ENCODE results near the gene OR5AL1. TPM values are rescaled to one million over a fixed set of nuclear protein-coding genes. Genes with fewer than 3 reads are reported as not detected.

Gene OR5AL1
- total and polyA plus RNA-seq, 10 of the 15 experiments (the other 5 are each of a cell fraction or from before 2014, with no cell fraction given), result not detected

GRCh38 chr11:56410801-56411200 lies 1.7 kb upstream of the OR5AL1 start:
- ATAC-seq (no peak), DNase-seq (ENCODE audit: low read depth, low spot score) (no peak), FAIRE-seq (no peak)
- Histone ChIP-seq H4K20me1 (ENCODE audit: control insufficient read depth, insufficient read depth) (no peaks in the 10 kb centered on the region), H3K79me2 (ENCODE audit: control insufficient read depth, insufficient read depth, low read length) (no peaks in the 10 kb centered on the region), H3K4me1 (ENCODE audit: control insufficient read depth, insufficient read depth, low read length) (no peaks in the 10 kb centered on the region), H3K4me3 (no peak overlapping the region), H2AFZ (ENCODE audit: control insufficient read depth, low read depth, low read length) (no peak overlapping the region), H3K9ac (ENCODE audit: control insufficient read depth, insufficient read depth, low read length) (no peak overlapping the region), H3K9me3 (replicated peaks; ENCODE audit: control insufficient read depth, insufficient read depth, low read length) (no peaks in the 10 kb centered on the region), H3K27ac (ENCODE audit: control insufficient read depth, insufficient read depth) (no peak overlapping the region), H3K36me3 (ENCODE audit: control insufficient read depth in 2 of 2, insufficient read depth in 2 of 2, low read length in 1 of 2) (no peaks in the 10 kb centered on the region), H3K4me2 (ENCODE audit: control insufficient read depth, insufficient read depth) (no peak overlapping the region), H3K27me3 (replicated peaks in 1 of 2; ENCODE audit: control insufficient read depth in 2 of 2, insufficient read depth in 2 of 2, low read length in 1 of 2) (no peaks in the 10 kb centered on the region)
- ChIA-PET POLR2A (no interaction called here), CTCF (interaction anchor here (0.5 kb wide), 1 partner anchor 14 kb away, joined by 3 read pairs; no protein-coding TSS in a partner anchor), SMC1A (ENCODE audit: uncharacterized antibody, unreplicated experiment) (no interaction called here), RAD21 (ENCODE audit: unreplicated experiment) (no interaction called here)
- no peak for TF ChIP-seq SIX5 (IDR thresholded peaks at IDR 0.05; ENCODE audit: low read depth, low read length, severe bottlenecking)
- TF ChIP-seq, protein P1, sequence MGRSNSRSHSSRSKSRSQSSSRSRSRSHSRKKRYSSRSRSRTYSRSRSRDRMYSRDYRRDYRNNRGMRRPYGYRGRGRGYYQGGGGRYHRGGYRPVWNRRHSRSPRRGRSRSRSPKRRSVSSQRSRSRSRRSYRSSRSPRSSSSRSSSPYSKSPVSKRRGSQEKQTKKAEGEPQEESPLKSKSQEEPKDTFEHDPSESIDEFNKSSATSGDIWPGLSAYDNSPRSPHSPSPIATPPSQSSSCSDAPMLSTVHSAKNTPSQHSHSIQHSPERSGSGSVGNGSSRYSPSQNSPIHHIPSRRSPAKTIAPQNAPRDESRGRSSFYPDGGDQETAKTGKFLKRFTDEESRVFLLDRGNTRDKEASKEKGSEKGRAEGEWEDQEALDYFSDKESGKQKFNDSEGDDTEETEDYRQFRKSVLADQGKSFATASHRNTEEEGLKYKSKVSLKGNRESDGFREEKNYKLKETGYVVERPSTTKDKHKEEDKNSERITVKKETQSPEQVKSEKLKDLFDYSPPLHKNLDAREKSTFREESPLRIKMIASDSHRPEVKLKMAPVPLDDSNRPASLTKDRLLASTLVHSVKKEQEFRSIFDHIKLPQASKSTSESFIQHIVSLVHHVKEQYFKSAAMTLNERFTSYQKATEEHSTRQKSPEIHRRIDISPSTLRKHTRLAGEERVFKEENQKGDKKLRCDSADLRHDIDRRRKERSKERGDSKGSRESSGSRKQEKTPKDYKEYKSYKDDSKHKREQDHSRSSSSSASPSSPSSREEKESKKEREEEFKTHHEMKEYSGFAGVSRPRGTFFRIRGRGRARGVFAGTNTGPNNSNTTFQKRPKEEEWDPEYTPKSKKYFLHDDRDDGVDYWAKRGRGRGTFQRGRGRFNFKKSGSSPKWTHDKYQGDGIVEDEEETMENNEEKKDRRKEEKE (IDR thresholded peaks at IDR 0.05), result no peak
- no peak for TF ChIP-seq TBL1XR1 (IDR thresholded peaks at IDR 0.05; ENCODE audit: low read depth, low read length)
- TF ChIP-seq CEBPB (IDR thresholded peaks at IDR 0.05; ENCODE audit: borderline replicate concordance in 1 of 2, low read depth in 2 of 2, low read length in 2 of 2), result no peak
- TF ChIP-seq FOXM1 (IDR thresholded peaks at IDR 0.05; ENCODE audit: low read depth, low read length), result no peak
- no peak for TF ChIP-seq USF1 (IDR thresholded peaks at IDR 0.05; ENCODE audit: borderline replicate concordance, extremely low read length, insufficient read depth, low read depth, low read length)
- TF ChIP-seq ZNF384 (IDR thresholded peaks at IDR 0.05; ENCODE audit: borderline replicate concordance, low read depth, low read length), result no peak
- TF ChIP-seq MTA3 (IDR thresholded peaks at IDR 0.05; ENCODE audit: borderline replicate concordance, low read length), result no peak
- TF ChIP-seq ETV6 (conservative IDR thresholded peaks at IDR 0.05 in 1 of 2, IDR thresholded peaks at IDR 0.05 in 1 of 2; ENCODE audit: borderline replicate concordance in 1 of 2, low read depth in 1 of 2), result no peak
- TF ChIP-seq, protein P2, sequence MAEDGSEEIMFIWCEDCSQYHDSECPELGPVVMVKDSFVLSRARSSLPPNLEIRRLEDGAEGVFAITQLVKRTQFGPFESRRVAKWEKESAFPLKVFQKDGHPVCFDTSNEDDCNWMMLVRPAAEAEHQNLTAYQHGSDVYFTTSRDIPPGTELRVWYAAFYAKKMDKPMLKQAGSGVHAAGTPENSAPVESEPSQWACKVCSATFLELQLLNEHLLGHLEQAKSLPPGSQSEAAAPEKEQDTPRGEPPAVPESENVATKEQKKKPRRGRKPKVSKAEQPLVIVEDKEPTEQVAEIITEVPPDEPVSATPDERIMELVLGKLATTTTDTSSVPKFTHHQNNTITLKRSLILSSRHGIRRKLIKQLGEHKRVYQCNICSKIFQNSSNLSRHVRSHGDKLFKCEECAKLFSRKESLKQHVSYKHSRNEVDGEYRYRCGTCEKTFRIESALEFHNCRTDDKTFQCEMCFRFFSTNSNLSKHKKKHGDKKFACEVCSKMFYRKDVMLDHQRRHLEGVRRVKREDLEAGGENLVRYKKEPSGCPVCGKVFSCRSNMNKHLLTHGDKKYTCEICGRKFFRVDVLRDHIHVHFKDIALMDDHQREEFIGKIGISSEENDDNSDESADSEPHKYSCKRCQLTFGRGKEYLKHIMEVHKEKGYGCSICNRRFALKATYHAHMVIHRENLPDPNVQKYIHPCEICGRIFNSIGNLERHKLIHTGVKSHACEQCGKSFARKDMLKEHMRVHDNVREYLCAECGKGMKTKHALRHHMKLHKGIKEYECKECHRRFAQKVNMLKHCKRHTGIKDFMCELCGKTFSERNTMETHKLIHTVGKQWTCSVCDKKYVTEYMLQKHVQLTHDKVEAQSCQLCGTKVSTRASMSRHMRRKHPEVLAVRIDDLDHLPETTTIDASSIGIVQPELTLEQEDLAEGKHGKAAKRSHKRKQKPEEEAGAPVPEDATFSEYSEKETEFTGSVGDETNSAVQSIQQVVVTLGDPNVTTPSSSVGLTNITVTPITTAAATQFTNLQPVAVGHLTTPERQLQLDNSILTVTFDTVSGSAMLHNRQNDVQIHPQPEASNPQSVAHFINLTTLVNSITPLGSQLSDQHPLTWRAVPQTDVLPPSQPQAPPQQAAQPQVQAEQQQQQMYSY (CRISPR knock-in tag; IDR thresholded peaks at IDR 0.05), result no peak
- TF ChIP-seq BMI1 (IDR thresholded peaks at IDR 0.05; ENCODE audit: borderline replicate concordance), result no peak
- TF ChIP-seq SREBF1 (IDR thresholded peaks at IDR 0.05; ENCODE audit: low read length), result no peak
- no peak for TF ChIP-seq CHD2 (IDR thresholded peaks at IDR 0.05; ENCODE audit: borderline replicate concordance, low read depth, low read length)
- no peak for TF ChIP-seq MYC (IDR thresholded peaks at IDR 0.05; ENCODE audit: insufficient read depth, insufficient read length, insufficient replicate concordance, low read length, severe bottlenecking)
- no TSS peak for BruUV-seq (replicated peaks)
- intact Hi-C loops (cut with micrococcal nuclease; ENCODE audit: unreplicated experiment), result no loop called here
- in situ Hi-C loops (cut with MboI), result no loop called here
